Smooth muscle cell (in vitro differentiated cells): Measurements from ENCODE around the gene OR6N1. TPM values are rescaled to one million over a fixed set of nuclear protein-coding genes. Genes with fewer than 3 reads are reported as not detected.
A peak's percentile ranks its signal among the peaks of the same experiment; 100 is the strongest.

Source experiments
- DNase-seq: peaks from one replicate; lab custom pipeline; 2025; ENCODE audit not compliant: unreplicated experiment; lab: John Stamatoyannopoulos, UW
- H2AFZ ChIP-seq: fragments of 200-600 bp; sonication (generic); 2 replicates; pipeline ENCODE4 v1.6.0; 2016; ENCODE audit warnings: antibody characterized with exemption, low read depth, mild to moderate bottlenecking
- H3F3A ChIP-seq: fragments of 200-600 bp; sonication (generic); 2 replicates; pipeline ENCODE4 v1.6.0; 2017; ENCODE audit warnings: antibody characterized with exemption, low read depth
- H3K27ac ChIP-seq: fragments of 200-600 bp; sonication (generic); 2 replicates; pipeline ENCODE4 v1.5.1; 2016; ENCODE audit warnings: low read depth, mild to moderate bottlenecking
- H3K27me3 ChIP-seq: fragments of 200-600 bp; sonication (generic); 2 replicates; pipeline ENCODE4 v1.6.1; 2016; ENCODE audit warnings: low read depth, mild to moderate bottlenecking
- H3K36me3 ChIP-seq: fragments of 200-600 bp; sonication (generic); 2 replicates; pipeline ENCODE4 v1.5.1; 2016; ENCODE audit warnings: low read depth
- H3K4me1 ChIP-seq: fragments of 200-600 bp; sonication (generic); 2 replicates; pipeline ENCODE4 v1.5.1; 2016; ENCODE audit warnings: low read depth
- H3K4me2 ChIP-seq: fragments of 200-600 bp; sonication (generic); 2 replicates; pipeline ENCODE4 v1.6.0; 2016; ENCODE audit warnings: mild to moderate bottlenecking
- H3K4me3 ChIP-seq: fragments of 200-600 bp; sonication (generic); 2 replicates; pipeline ENCODE4 v1.5.1; 2016; ENCODE audit warnings: mild to moderate bottlenecking
- H3K79me2 ChIP-seq: fragments of 200-600 bp; sonication (generic); 2 replicates; pipeline ENCODE4 v1.6.0; 2016; ENCODE audit warnings: low read depth, mild to moderate bottlenecking
- H3K9ac ChIP-seq: fragments of 200-600 bp; sonication (generic); 2 replicates; pipeline ENCODE4 v1.6.0; 2016; ENCODE audit warnings: low read depth
- H3K9me3 ChIP-seq: fragments of 200-600 bp; sonication (generic); replicated peaks from 2 replicates; pipeline ENCODE4 v1.5.1; 2016; ENCODE audit warnings: low read depth
- H4K20me1 ChIP-seq: fragments of 200-600 bp; sonication (generic); 2 replicates; pipeline ENCODE4 v1.6.0; 2016; ENCODE audit warnings: low read depth
- WGBS: methylation state at CpG from one replicate; pipeline ENCODE4 v1.1.7; 2016; ENCODE audit warnings: low lambda C conversion rate; 5-methylcytosine and 5-hydroxymethylcytosine counted together
- polyA plus RNA-seq: library from polyadenylated mRNA; unstranded; fragments of >200 nt; fragmentation: Nextera tagmentation; extraction: Ambion mirVana; gene quantifications from 2 replicates; pipeline ENCODE4 v1.2.1, GENCODE V29; 2016
- small RNA-seq: library from RNA; depleted of rRNA; stranded (forward); fragments of <200 nt; gene quantifications from one replicate; pipeline ENCODE3, GENCODE V24; 2014
- total RNA-seq: library from RNA; depleted of rRNA; stranded (reverse); fragments of >200 nt; gene quantifications from 2 replicates; pipeline ENCODE4 v1.2.3, GENCODE V29; 2014
- TF ChIP-seq, protein P1 (sequence below): fragments of 200-600 bp; sonication (generic); IDR thresholded peaks from 2 replicates; pipeline ENCODE4 v1.5.1; 2017; ENCODE audit warnings: borderline replicate concordance, mild to moderate bottlenecking, antibody characterized with exemption; ENCODE audit not compliant: insufficient read depth, poor library complexity, severe bottlenecking

Gene OR6N1
- total and polyA plus RNA-seq, 2 experiments from 2014 or later: not detected

DNA sequence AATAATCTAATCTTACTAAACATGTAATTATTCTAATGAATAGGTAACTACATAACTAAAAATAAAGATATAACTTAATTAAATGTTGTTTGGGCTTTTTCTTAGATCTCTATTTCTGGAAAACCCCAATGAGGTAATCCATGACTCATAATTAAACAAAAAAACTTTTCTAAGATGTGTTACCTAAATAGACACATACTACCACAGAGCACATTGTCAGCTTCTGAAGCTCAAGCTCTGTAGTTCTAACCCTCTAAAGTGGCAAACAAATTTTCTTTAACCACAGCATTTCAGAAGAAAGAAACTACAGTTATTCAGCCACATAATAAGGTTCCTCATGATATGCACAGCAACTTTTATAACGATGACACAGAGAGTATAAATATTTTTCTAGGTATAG is 55.7 kb downstream of the OR6N1 start:
- no peaks in the 10 kb centered on the region for H3K36me3 ChIP-seq

DNA sequence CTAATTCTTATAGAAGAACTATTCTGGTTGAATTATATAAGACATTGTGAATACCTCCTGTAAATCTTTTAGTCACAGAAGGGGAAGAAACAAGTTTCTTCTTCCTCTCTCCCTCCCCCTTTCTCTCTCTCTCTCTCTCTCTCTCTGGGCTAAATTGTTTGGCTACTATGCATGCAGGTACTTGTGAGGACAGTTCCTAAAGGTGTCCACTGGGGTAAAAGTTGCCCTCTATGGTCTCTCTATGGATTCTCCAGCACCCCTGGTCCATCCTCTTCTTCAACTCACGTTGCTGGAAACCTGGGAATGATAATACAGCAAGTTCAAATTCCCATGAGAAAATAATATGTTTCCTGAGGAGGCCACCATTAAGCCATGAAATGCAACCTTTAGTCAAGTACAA is 57.2 kb downstream of the OR6N1 start:
- no peaks in the 10 kb centered on the region for H3K36me3 ChIP-seq
- no peaks in the 10 kb centered on the region for H3K4me1 ChIP-seq
- no peak overlapping the region for H3K9ac ChIP-seq
- TF ChIP-seq, protein P1, sequence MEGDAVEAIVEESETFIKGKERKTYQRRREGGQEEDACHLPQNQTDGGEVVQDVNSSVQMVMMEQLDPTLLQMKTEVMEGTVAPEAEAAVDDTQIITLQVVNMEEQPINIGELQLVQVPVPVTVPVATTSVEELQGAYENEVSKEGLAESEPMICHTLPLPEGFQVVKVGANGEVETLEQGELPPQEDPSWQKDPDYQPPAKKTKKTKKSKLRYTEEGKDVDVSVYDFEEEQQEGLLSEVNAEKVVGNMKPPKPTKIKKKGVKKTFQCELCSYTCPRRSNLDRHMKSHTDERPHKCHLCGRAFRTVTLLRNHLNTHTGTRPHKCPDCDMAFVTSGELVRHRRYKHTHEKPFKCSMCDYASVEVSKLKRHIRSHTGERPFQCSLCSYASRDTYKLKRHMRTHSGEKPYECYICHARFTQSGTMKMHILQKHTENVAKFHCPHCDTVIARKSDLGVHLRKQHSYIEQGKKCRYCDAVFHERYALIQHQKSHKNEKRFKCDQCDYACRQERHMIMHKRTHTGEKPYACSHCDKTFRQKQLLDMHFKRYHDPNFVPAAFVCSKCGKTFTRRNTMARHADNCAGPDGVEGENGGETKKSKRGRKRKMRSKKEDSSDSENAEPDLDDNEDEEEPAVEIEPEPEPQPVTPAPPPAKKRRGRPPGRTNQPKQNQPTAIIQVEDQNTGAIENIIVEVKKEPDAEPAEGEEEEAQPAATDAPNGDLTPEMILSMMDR: no peak
- no peaks in the 10 kb centered on the region for H3K79me2 ChIP-seq
- no peaks in the 10 kb centered on the region for H3F3A ChIP-seq
- H3K4me3 ChIP-seq: no peak overlapping the region
- DNase-seq: no peak
- no peaks in the 10 kb centered on the region for H4K20me1 ChIP-seq
- H2AFZ ChIP-seq: no peak overlapping the region
- H3K27ac ChIP-seq: no peak overlapping the region
- no peak overlapping the region for H3K4me2 ChIP-seq
- WGBS: 45% methylated on average over 1 of the region's 1 CpG
- H3K9me3 ChIP-seq: no peaks in the 10 kb centered on the region
- H3K27me3 ChIP-seq: peaks cover 11% of the 10 kb centered on the region

More for the DNA sequence above, 55.7 kb downstream of the OR6N1 start:
- H3K4me1 ChIP-seq: no peaks in the 10 kb centered on the region
- TF ChIP-seq, protein P1: no peak
- no peak overlapping the region for H3K4me3 ChIP-seq
- peak overlapping the region; percentile 54 for H3K27ac ChIP-seq
- H4K20me1 ChIP-seq: no peaks in the 10 kb centered on the region
- H3F3A ChIP-seq: no peaks in the 10 kb centered on the region
- DNase-seq: no peak
- H3K27me3 ChIP-seq: peaks cover 10% of the 10 kb centered on the region
- H3K4me2 ChIP-seq: no peak overlapping the region
- H3K9ac ChIP-seq: no peak overlapping the region
- WGBS: 80% methylated on average over 1 of the region's 1 CpG
- no peaks in the 10 kb centered on the region for H3K9me3 ChIP-seq
- no peaks in the 10 kb centered on the region for H3K79me2 ChIP-seq
- no peak overlapping the region for H2AFZ ChIP-seq

Small RNAs within 50 kb of the gene (small RNA-seq; reads per million reads assigned to genes)
- not detected for gene OR2AQ1P

Other genes starting within 250 kb of the OR6N1 start
- gene OR6Y1, start 217.8 kb downstream of the OR6N1 start, total RNA-seq: not detected in 2 replicates
- gene OR6Y1, start 217.8 kb downstream of the OR6N1 start, polyA plus RNA-seq: not detected in 2 replicates
- gene OR6P1, start 201.6 kb downstream of the OR6N1 start, total RNA-seq: not detected in 2 replicates
- not detected in 2 replicates for gene OR6P1, start 201.6 kb downstream of the OR6N1 start, polyA plus RNA-seq
- not detected in 2 replicates for gene OR10X1, start 192.3 kb downstream of the OR6N1 start, total RNA-seq
- not detected in 2 replicates for gene OR10X1, start 192.3 kb downstream of the OR6N1 start, polyA plus RNA-seq
- gene OR10Z1, start 166.9 kb downstream of the OR6N1 start, total RNA-seq: not detected in 2 replicates
- gene OR10Z1, start 166.9 kb downstream of the OR6N1 start, polyA plus RNA-seq: not detected in 2 replicates
- gene SPTA1, start 85.5 kb downstream of the OR6N1 start, total RNA-seq: not detected in 2 replicates
- gene SPTA1, start 85.5 kb downstream of the OR6N1 start, polyA plus RNA-seq: 0.55 TPM in 1 of 2 replicates, not detected in the other
- not detected in 2 replicates for gene OR6K2, start 71.5 kb downstream of the OR6N1 start, total RNA-seq
- not detected in 2 replicates for gene OR6K2, start 71.5 kb downstream of the OR6N1 start, polyA plus RNA-seq
- gene OR6K3, start 51.5 kb downstream of the OR6N1 start, total RNA-seq: not detected in 2 replicates
- gene OR6K3, start 51.5 kb downstream of the OR6N1 start, polyA plus RNA-seq: not detected in 2 replicates
- gene OR6K6, start 17.5 kb downstream of the OR6N1 start, total RNA-seq: not detected in 2 replicates
- gene OR6K6, start 17.5 kb downstream of the OR6N1 start, polyA plus RNA-seq: not detected in 2 replicates
- gene OR6N2, start 9.0 kb upstream of the OR6N1 start, total RNA-seq: not detected in 2 replicates
- gene OR6N2, start 9.0 kb upstream of the OR6N1 start, polyA plus RNA-seq: not detected in 2 replicates
- 0.09 TPM in 1 of 2 replicates, not detected in the other for gene MNDA, start 59.2 kb upstream of the OR6N1 start, total RNA-seq
- 0.39 TPM in 1 of 2 replicates, not detected in the other for gene MNDA, start 59.2 kb upstream of the OR6N1 start, polyA plus RNA-seq
- 0.22 TPM in 1 of 2 replicates, not detected in the other for gene PYHIN1, start 159.4 kb upstream of the OR6N1 start, total RNA-seq
- not detected in 2 replicates for gene PYHIN1, start 159.4 kb upstream of the OR6N1 start, polyA plus RNA-seq
- 92.1 and 96.3 TPM in 2 replicates for gene IFI16, start 237.7 kb upstream of the OR6N1 start, total RNA-seq
- 95.9 and 114 TPM in 2 replicates for gene IFI16, start 237.7 kb upstream of the OR6N1 start, polyA plus RNA-seq